ENCODE measurements around the gene FXYD5. TPM values are rescaled to one million over a fixed set of nuclear protein-coding genes. Genes with fewer than 3 reads are reported as not detected.

The FXYD5 gene
- total RNA-seq, 1 donor from 2014 or later, result 138 TPM

- intact Hi-C loops (cut with DNase I), result no loop called here
- Histone ChIP-seq H3K4me1 (no peaks in the 10 kb centered on the region), H3K36me3 (no peaks in the 10 kb centered on the region), H3K27me3 (no peaks in the 10 kb centered on the region), H3K27ac (no peak overlapping the region), H3K4me3 (no peak overlapping the region), H3K9me3 (no peaks in the 10 kb centered on the region)
- TF ChIP-seq CTCF (IDR thresholded peaks at IDR 0.05), result no peak
- DNase-seq (ENCODE audit: low spot score in 2 of 2), result no peak
These were observed 44.9 kb downstream of the FXYD5 start for GRCh38 chr19:35199481-35199880.

GRCh38 chr19:35202722-35203688, 48.5 kb downstream of the FXYD5 start:
- H3K27me3 ChIP-seq, result no peaks in the 10 kb centered on the region
- no peak overlapping the region for H3K27ac ChIP-seq
- DNase-seq (ENCODE audit: low spot score in 2 of 2), result no peak
- intact Hi-C loops (cut with DNase I), result no loop called here
- no peaks in the 10 kb centered on the region for H3K36me3 ChIP-seq
- no peaks in the 10 kb centered on the region for H3K9me3 ChIP-seq
- H3K4me3 ChIP-seq, result no peak overlapping the region
- no peaks in the 10 kb centered on the region for H3K4me1 ChIP-seq
- TF ChIP-seq CTCF (IDR thresholded peaks at IDR 0.05), result no peak

- intact Hi-C loops (cut with DNase I), result no loop called here
- Histone ChIP-seq H3K4me1 (no peaks in the 10 kb centered on the region), H3K9me3 (no peaks in the 10 kb centered on the region), H3K4me3 (no peak overlapping the region), H3K36me3 (no peaks in the 10 kb centered on the region), H3K27ac (no peak overlapping the region), H3K27me3 (no peaks in the 10 kb centered on the region)
- no peak for TF ChIP-seq CTCF (IDR thresholded peaks at IDR 0.05)
- DNase-seq (ENCODE audit: low spot score in 2 of 2), result no peak
These were observed 50.5 kb downstream of the FXYD5 start for GRCh38 chr19:35204799-35205732.

GRCh38 chr19:35205733-35206323, 51.3 kb downstream of the FXYD5 start:
- TF ChIP-seq CTCF (IDR thresholded peaks at IDR 0.05), result no peak
- no peaks in the 10 kb centered on the region for H3K36me3 ChIP-seq
- no peak overlapping the region for H3K27ac ChIP-seq
- H3K9me3 ChIP-seq, result no peaks in the 10 kb centered on the region
- H3K27me3 ChIP-seq, result no peaks in the 10 kb centered on the region
- DNase-seq (ENCODE audit: low spot score in 2 of 2), result no peak
- intact Hi-C loops (cut with DNase I), result no loop called here
- H3K4me1 ChIP-seq, result no peaks in the 10 kb centered on the region
- no peak overlapping the region for H3K4me3 ChIP-seq

GRCh38 chr19:35206379-35206778, 51.8 kb downstream of the FXYD5 start:
- intact Hi-C loops (cut with DNase I), result no loop called here
- TF ChIP-seq CTCF (IDR thresholded peaks at IDR 0.05), result no peak
- H3K27ac ChIP-seq, result no peak overlapping the region
- H3K27me3 ChIP-seq, result no peaks in the 10 kb centered on the region
- no peaks in the 10 kb centered on the region for H3K9me3 ChIP-seq
- H3K4me3 ChIP-seq, result no peak overlapping the region
- DNase-seq (ENCODE audit: low spot score in 2 of 2), result no peak
- no peaks in the 10 kb centered on the region for H3K36me3 ChIP-seq
- no peaks in the 10 kb centered on the region for H3K4me1 ChIP-seq
